GM12892 (cell line): ENCODE results near the gene EMID1.

Source experiments
- POLR2A ChIP-seq: IDR thresholded peaks from 2 replicates; pipeline ENCODE4 v1.6.1; 2011; ENCODE audit warnings: low read depth, low read length, control low read depth
- TAF1 ChIP-seq: IDR thresholded peaks from 2 replicates; pipeline ENCODE4 v1.6.1; 2011; ENCODE audit warnings: low read depth, mild to moderate bottlenecking, control low read depth, low read length, borderline replicate concordance

DNA sequence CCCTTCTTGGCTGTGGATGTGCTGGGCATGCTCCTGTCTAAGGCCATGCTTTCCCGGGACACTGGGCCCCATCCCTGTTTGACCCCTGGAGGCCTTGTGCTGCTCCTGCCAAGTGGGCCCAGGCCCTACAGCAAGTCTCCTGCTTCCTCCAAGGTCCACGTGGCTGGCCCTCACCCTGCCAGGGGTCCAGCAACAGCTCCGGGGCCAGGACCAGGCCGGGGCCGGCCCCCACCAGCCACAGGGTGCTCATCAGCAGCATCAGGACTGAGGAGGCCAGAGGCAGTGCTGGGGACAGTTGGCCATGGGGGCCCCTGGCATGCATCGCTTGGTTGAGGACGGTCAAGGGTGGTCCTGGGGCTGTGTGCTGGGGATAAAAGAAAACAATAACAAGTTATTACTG, 59.6 kb downstream of the EMID1 start:
- TF ChIP-seq TAF1 (no peak), POLR2A (no peak)
